Cardiac muscle cell (in vitro differentiated cells and primary cell): ENCODE results near the gene DZIP3. TPM values are rescaled to one million over a fixed set of nuclear protein-coding genes. Genes with fewer than 3 reads are reported as not detected.
A peak's percentile ranks its signal among the peaks of the same experiment; 100 is the strongest.

ENCODE experiments used
- DNase-seq, 2 donors: peaks; one replicate each; pipeline versions ENCODE4 v3.0.0 to v3.0.0-alpha.2; 2010 to 2017; ENCODE audit warnings: low read depth in 1 of 2, low spot score in 1 of 2
- H3K27ac ChIP-seq: fragments of 200-600 bp; sonication (generic); 2 replicates; pipeline ENCODE4 v1.5.1; 2016
- H3K27me3 ChIP-seq: fragments of 200-600 bp; sonication (generic); 2 replicates; pipeline ENCODE4 v1.6.0; 2016; ENCODE audit warnings: control low read depth
- H3K36me3 ChIP-seq: fragments of 200-600 bp; sonication (generic); 2 replicates; pipeline ENCODE4 v1.5.1; 2016; ENCODE audit warnings: control low read depth
- H3K4me1 ChIP-seq: fragments of 200-600 bp; sonication (generic); 2 replicates; pipeline ENCODE4 v1.8.1; 2017; ENCODE audit warnings: low read depth, mild to moderate bottlenecking, mixed run types
- H3K4me3 ChIP-seq: fragments of 200-600 bp; sonication (generic); 2 replicates; pipeline ENCODE4 v1.5.1; 2016; ENCODE audit warnings: mild to moderate bottlenecking
- H3K9me3 ChIP-seq: fragments of 200-600 bp; sonication (generic); 2 replicates; pipeline ENCODE4 v1.5.1; 2017; ENCODE audit warnings: low read depth, mild to moderate bottlenecking, control low read depth
- CTCF ChIP-seq: IDR thresholded peaks from 2 replicates; pipeline ENCODE4 v1.5.1; 2012; ENCODE audit warnings: low read depth, mild to moderate bottlenecking, low read length
- polyA plus RNA-seq: library from polyadenylated mRNA; unstranded; fragments of >200 nt; fragmentation: Nextera tagmentation; extraction: Ambion mirVana; gene quantifications from 2 replicates; pipeline ENCODE4 v1.2.1, GENCODE V29; 2016
- total RNA-seq: library from RNA; depleted of rRNA; stranded (reverse); fragments of >200 nt; gene quantifications from 2 replicates; pipeline ENCODE4 v1.2.3, GENCODE V29; 2016

The DZIP3 gene
- total and polyA plus RNA-seq, 2 experiments from 2014 or later: 27.6 to 31.2 TPM

- no peaks in the 10 kb centered on the region for H3K36me3 ChIP-seq
- H3K4me1 ChIP-seq: no peaks in the 10 kb centered on the region
- peak; percentile 76 to 91 for DNase-seq
- H3K9me3 ChIP-seq: no peaks in the 10 kb centered on the region
- TF ChIP-seq CTCF: peak; percentile 67
- no peaks in the 10 kb centered on the region for H3K27me3 ChIP-seq
- no peak overlapping the region for H3K27ac ChIP-seq
- no peak overlapping the region for H3K4me3 ChIP-seq
Measured at GRCh38 chr3:108662142-108662738, 72.7 kb downstream of the DZIP3 start.

GRCh38 chr3:108664266-108664665 is 74.7 kb downstream of the DZIP3 start:
- no peak for TF ChIP-seq CTCF
- DNase-seq: no peak
- Histone ChIP-seq H3K27ac (no peak overlapping the region), H3K36me3 (peaks cover 4% of the 10 kb centered on the region), H3K27me3 (no peaks in the 10 kb centered on the region), H3K4me1 (no peaks in the 10 kb centered on the region), H3K9me3 (no peaks in the 10 kb centered on the region), H3K4me3 (no peak overlapping the region)

GRCh38 chr3:108667312-108667711 is 77.8 kb downstream of the DZIP3 start:
- Histone ChIP-seq H3K27ac (no peak overlapping the region), H3K4me3 (no peak overlapping the region), H3K27me3 (no peaks in the 10 kb centered on the region), H3K36me3 (peaks cover 23% of the 10 kb centered on the region), H3K9me3 (no peaks in the 10 kb centered on the region), H3K4me1 (no peaks in the 10 kb centered on the region)
- DNase-seq: no peak
- no peak for TF ChIP-seq CTCF

GRCh38 chr3:108669208-108669607 is 79.7 kb downstream of the DZIP3 start:
- no peak for TF ChIP-seq CTCF
- H3K36me3 ChIP-seq: peaks cover 29% of the 10 kb centered on the region
- no peak overlapping the region for H3K4me3 ChIP-seq
- DNase-seq: no peak
- no peaks in the 10 kb centered on the region for H3K4me1 ChIP-seq
- no peaks in the 10 kb centered on the region for H3K27me3 ChIP-seq
- no peaks in the 10 kb centered on the region for H3K9me3 ChIP-seq
- no peak overlapping the region for H3K27ac ChIP-seq

- Histone ChIP-seq H3K36me3 (peaks cover 41% of the 10 kb centered on the region), H3K4me1 (no peaks in the 10 kb centered on the region), H3K4me3 (no peak overlapping the region), H3K27me3 (no peaks in the 10 kb centered on the region), H3K9me3 (no peaks in the 10 kb centered on the region), H3K27ac (no peak overlapping the region)
- TF ChIP-seq CTCF: no peak
- DNase-seq: no peak
Measured at GRCh38 chr3:108672701-108673100, 83.2 kb downstream of the DZIP3 start.
